ENCODE data around the gene MRC2. TPM values are rescaled to one million over a fixed set of nuclear protein-coding genes. Genes with fewer than 3 reads are reported as not detected.
A peak's percentile ranks its signal among the peaks of the same experiment; 100 is the strongest.

The MRC2 gene
- total and polyA plus RNA-seq, 3 donors from 2014 or later = 32.9 to 60.9 (median 40.3) TPM

GRCh38 chr17:62595484-62595883 lies 32.0 kb upstream of the MRC2 start:
- Histone ChIP-seq H3K9me3 (no peaks in the 10 kb centered on the region), H3K36me3 (ENCODE audit: low read depth, missing control alignments) (no peaks in the 10 kb centered on the region), H3K4me1 (no peaks in the 10 kb centered on the region), H3K27ac (no peak overlapping the region), H3K27me3 (no peaks in the 10 kb centered on the region), H3K4me3 (no peak overlapping the region)
- 99% methylated on average over 5 of the region's 5 CpGs for WGBS, 2 donors
- DNase-seq = no peak
- intact Hi-C loops (cut with DNase I; ENCODE audit: low total_unique reads) = no loop called here
- no peak for TF ChIP-seq CTCF (IDR thresholded peaks at IDR 0.05)
- no peak for TF ChIP-seq POLR2A (IDR thresholded peaks at IDR 0.05)

- no peak for DNase-seq
- WGBS, 2 donors = 94 to 96% methylated on average over 2 of the region's 2 CpGs
- no peak for TF ChIP-seq CTCF (IDR thresholded peaks at IDR 0.05)
- TF ChIP-seq POLR2A (IDR thresholded peaks at IDR 0.05) = no peak
- intact Hi-C loops (cut with DNase I; ENCODE audit: low total_unique reads) = no loop called here
- Histone ChIP-seq H3K36me3 (ENCODE audit: low read depth, missing control alignments) (no peaks in the 10 kb centered on the region), H3K27me3 (no peaks in the 10 kb centered on the region), H3K4me1 (no peaks in the 10 kb centered on the region), H3K4me3 (no peak overlapping the region), H3K9me3 (no peaks in the 10 kb centered on the region), H3K27ac (no peak overlapping the region)
Measured at GRCh38 chr17:62596662-62597061, 30.8 kb upstream of the MRC2 start.

DNA sequence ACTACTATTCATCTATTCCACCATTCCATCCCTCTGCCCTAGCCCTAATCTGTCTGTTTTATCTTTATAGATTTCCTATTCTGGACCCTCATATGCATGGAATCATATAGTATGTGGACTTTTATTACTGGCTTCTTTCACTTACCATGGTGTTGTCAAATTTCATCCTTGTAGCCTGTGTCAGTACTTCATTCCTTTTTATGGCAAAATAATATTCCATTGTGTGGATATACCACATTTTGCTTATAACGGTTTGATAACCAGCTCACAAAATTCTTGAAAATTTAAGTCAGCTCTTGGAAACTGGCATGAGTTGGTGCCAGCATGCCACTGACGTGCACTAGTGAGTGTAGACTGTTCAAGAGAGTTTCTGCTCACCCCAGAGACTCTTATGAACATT lies 30.3 kb upstream of the MRC2 start:
- Histone ChIP-seq H3K27ac (no peak overlapping the region), H3K9me3 (no peaks in the 10 kb centered on the region), H3K27me3 (no peaks in the 10 kb centered on the region), H3K4me1 (no peaks in the 10 kb centered on the region), H3K4me3 (no peak overlapping the region), H3K36me3 (ENCODE audit: low read depth, missing control alignments) (no peaks in the 10 kb centered on the region)
- TF ChIP-seq POLR2A (IDR thresholded peaks at IDR 0.05) = no peak
- no peak for TF ChIP-seq CTCF (IDR thresholded peaks at IDR 0.05)
- DNase-seq = no peak
- WGBS, 2 donors = 89 to 92% methylated on average over 2 of the region's 2 CpGs
- intact Hi-C loops (cut with DNase I; ENCODE audit: low total_unique reads) = no loop called here

- DNase-seq = peak; percentile 26
- H3K9me3 ChIP-seq = no peaks in the 10 kb centered on the region
- H3K4me3 ChIP-seq = no peak overlapping the region
- no peak for TF ChIP-seq CTCF (IDR thresholded peaks at IDR 0.05)
- TF ChIP-seq POLR2A (IDR thresholded peaks at IDR 0.05) = no peak
- WGBS, 2 donors = 79 to 86% methylated on average over 2 of the region's 2 CpGs
- intact Hi-C loops (cut with DNase I; ENCODE audit: low total_unique reads) = no loop called here
- H3K27me3 ChIP-seq = no peaks in the 10 kb centered on the region
- H3K36me3 ChIP-seq (ENCODE audit: low read depth, missing control alignments) = no peaks in the 10 kb centered on the region
- no peak overlapping the region for H3K27ac ChIP-seq
- no peaks in the 10 kb centered on the region for H3K4me1 ChIP-seq
Measured at GRCh38 chr17:62597920-62598319, 29.6 kb upstream of the MRC2 start.

- H3K9me3 ChIP-seq = no peaks in the 10 kb centered on the region
- WGBS, 2 donors = 89 to 91% methylated on average over 6 of the region's 6 CpGs
- no peaks in the 10 kb centered on the region for H3K27me3 ChIP-seq
- no peak overlapping the region for H3K27ac ChIP-seq
- H3K4me3 ChIP-seq = no peak overlapping the region
- no peaks in the 10 kb centered on the region for H3K4me1 ChIP-seq
- intact Hi-C loops (cut with DNase I; ENCODE audit: low total_unique reads) = no loop called here
- no peaks in the 10 kb centered on the region for H3K36me3 ChIP-seq (ENCODE audit: low read depth, missing control alignments)
- DNase-seq = no peak
- TF ChIP-seq CTCF (IDR thresholded peaks at IDR 0.05) = no peak
- TF ChIP-seq POLR2A (IDR thresholded peaks at IDR 0.05) = no peak
Measured at GRCh38 chr17:62599964-62600657, 27.4 kb upstream of the MRC2 start.
